HEK293T (cell line): ENCODE data around the gene TPCN1.

Source experiments
- ARNT ChIP-seq: fragments of 450-650 bp; IDR thresholded peaks from 2 replicates; pipeline ENCODE4 v1.6.1; 2017; ENCODE audit warnings: mild to moderate bottlenecking
- BHLHE40 ChIP-seq: fragments of 450-650 bp; IDR thresholded peaks from 2 replicates; pipeline ENCODE4 v1.6.1; 2016; ENCODE audit warnings: mild to moderate bottlenecking, moderate library complexity, borderline replicate concordance
- CTBP1 ChIP-seq: fragments of 450-650 bp; IDR thresholded peaks from 2 replicates; pipeline ENCODE4 v1.6.1; 2016; ENCODE audit warnings: borderline replicate concordance
- HDGF ChIP-seq: fragments of 450-650 bp; IDR thresholded peaks from 2 replicates; pipeline ENCODE4 v1.6.1; 2017; ENCODE audit warnings: antibody characterized with exemption, borderline replicate concordance
- SP1 ChIP-seq: fragments of 450-650 bp; IDR thresholded peaks from 2 replicates; pipeline ENCODE4 v1.6.1; 2017
- SUZ12 ChIP-seq: fragments of 450-650 bp; IDR thresholded peaks from 2 replicates; pipeline ENCODE4 v1.6.1; 2016; ENCODE audit warnings: mild to moderate bottlenecking
- ZNF384 ChIP-seq: fragments of 450-650 bp; IDR thresholded peaks from 2 replicates; pipeline ENCODE4 v1.6.1; 2016
- TF ChIP-seq, protein P1 (sequence below): fragments of 450-650 bp; IDR thresholded peaks from 2 replicates; pipeline ENCODE4 v1.6.1; 2016

DNA sequence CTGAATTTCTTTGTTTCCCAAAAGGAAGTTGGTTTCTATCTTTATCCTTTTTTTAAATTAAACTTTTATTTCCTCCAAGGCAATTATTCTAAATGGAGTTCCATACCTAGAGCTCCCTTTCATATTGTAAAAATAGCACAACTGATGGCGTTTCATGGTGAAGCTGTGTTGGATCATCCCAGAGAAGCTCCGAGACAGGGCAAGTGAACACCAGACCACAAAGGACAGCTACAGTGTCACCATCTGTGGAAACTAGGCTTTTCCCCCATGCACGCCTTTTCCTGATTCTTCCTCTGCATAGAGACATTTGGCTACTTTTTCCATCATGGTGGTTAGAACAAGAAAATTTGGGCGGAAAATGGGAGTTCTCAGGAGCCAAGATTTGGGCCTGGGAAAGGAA lies 12.7 kb downstream of the TPCN1 start:
- TF ChIP-seq SP1: no peak
- no peak for TF ChIP-seq ARNT
- no peak for TF ChIP-seq BHLHE40
- TF ChIP-seq SUZ12: no peak
- TF ChIP-seq HDGF: no peak
- no peak for TF ChIP-seq CTBP1
- TF ChIP-seq, protein P1, sequence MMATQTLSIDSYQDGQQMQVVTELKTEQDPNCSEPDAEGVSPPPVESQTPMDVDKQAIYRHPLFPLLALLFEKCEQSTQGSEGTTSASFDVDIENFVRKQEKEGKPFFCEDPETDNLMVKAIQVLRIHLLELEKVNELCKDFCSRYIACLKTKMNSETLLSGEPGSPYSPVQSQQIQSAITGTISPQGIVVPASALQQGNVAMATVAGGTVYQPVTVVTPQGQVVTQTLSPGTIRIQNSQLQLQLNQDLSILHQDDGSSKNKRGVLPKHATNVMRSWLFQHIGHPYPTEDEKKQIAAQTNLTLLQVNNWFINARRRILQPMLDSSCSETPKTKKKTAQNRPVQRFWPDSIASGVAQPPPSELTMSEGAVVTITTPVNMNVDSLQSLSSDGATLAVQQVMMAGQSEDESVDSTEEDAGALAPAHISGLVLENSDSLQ: no peak
- no peak for TF ChIP-seq ZNF384
